Stimulated activated CD8-positive, alpha-beta memory T cell treated with anti-CD3 and anti-CD28 coated beads, Interleukin-7, amount 100 ng/mL, for 48 hours (primary cell): ENCODE results near the gene TEX54.
A peak's percentile ranks its signal among the peaks of the same experiment; 100 is the strongest.
"Not testable (repeated sequence)": the region's sequence is repeated elsewhere in the genome, so short reads cannot be mapped to it uniquely, and the experiment has no call there.

Source experiments
- DNase-seq, 2 donors: peaks; one replicate each; pipeline ENCODE4 v3.0.0-alpha.2; 2020; ENCODE audit warnings: low read depth in 1 of 2; ENCODE audit errors: extremely low read depth in 1 of 2

TEX54 gene

GRCh38 chr11:62855571-62856332, 23.1 kb upstream of the TEX54 start:
- DNase-seq, result peak; percentile 98

- no peak for DNase-seq
These were observed 22.4 kb upstream of the TEX54 start for GRCh38 chr11:62854825-62855570.

DNA sequence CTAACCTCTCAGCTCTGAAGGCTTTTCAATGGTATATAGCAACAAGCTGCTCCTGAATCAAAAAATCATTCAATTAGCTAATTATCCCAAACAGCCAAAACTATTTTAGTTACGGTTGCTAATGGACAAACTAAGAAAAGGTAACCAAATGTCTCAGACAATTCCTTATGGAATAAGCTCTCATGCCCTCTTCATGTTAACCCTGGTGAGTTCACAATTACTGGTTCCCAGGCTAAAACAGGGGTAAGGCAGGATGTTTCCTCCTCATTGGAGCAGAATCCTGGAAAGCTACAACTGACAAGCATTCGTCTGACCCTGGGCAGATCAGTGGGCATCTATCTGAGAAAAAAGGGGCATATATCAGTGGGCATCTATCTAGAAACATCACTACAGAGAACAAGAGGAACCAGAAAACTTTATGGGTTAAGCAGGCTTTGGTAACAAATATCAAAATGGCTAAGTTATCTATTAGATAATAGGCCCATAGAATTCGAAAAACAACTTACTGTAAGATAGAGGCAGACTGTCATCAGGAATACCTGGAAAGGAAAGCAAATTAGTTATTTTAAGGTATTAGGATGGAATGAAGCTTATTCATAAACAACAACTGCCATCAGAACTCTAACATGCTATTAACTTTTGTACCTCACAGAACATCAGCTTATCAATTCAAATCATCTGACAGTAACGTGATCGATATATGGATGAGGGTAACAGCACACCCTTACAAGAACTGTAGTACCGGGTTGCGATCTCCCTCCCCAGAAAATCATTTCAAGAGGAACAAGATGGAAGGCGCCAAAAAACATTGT, 21.6 kb upstream of the TEX54 start:
- DNase-seq, result no peak

DNA sequence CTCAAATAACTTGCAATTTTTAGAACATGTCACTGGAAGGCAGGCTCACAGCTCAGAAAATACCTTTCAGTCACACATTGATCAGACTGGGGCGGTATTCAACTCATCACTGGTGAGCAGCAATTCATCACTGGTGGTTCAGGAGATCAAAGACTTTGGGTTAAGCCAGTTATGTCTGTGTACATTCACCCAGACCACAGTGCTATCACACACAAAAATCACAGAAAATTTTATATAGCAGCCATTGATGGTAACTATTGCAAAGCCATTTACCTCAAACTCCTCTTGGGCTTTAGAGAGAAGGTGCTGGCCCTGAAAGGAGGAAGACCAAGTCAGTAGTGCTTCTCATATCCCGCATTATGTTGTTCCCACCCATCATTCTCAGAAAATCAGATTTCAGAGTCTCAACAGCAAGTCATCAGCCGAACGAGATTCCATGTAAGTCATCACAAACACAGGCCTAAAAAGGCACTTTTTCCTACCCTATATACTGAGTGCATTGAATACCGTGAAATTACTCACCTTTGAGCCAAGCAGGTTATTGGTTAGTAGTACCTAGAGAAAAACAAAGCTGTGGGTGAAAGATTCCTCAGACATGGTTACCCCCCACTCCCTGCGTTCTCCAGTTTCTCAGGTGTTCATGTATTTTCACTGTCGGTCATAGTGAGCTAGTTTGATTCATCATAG, 20.8 kb upstream of the TEX54 start:
- no peak for DNase-seq

GRCh38 chr11:62852523-62853188, 20.0 kb upstream of the TEX54 start:
- DNase-seq, result no peak

- no peak for DNase-seq
These were observed 19.3 kb upstream of the TEX54 start for GRCh38 chr11:62851807-62852522.

- DNase-seq, result peak in 1 of 2 donors; percentile 24
These were observed 18.5 kb upstream of the TEX54 start for GRCh38 chr11:62850911-62851806.

DNA sequence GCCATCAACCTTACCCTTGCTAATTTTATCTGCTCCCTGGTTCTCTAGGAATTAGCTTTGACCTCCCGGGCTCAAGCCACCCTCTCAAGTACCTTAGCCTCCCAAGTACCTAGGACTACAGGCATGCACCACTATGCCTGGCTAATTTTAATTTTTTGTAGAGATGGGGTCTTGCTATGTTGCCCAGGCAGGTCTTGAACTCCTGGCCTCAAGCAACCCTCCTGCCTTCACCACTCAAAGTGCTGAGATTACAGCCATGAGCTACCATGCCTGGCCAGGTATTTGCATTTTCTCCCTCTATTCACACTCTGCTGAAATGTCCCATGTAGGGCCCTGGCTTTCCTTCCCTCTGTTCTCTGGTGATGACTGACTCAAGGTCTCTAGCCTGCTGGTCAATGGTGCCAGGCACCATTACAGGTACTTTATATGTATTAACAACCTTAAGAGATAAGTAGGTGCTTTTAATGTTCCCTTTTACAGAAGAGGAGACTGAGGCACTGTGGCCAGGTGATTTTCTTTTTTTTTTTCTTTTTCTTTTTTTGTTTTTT, 15.2 kb upstream of the TEX54 start:
- no peak for DNase-seq

DNA sequence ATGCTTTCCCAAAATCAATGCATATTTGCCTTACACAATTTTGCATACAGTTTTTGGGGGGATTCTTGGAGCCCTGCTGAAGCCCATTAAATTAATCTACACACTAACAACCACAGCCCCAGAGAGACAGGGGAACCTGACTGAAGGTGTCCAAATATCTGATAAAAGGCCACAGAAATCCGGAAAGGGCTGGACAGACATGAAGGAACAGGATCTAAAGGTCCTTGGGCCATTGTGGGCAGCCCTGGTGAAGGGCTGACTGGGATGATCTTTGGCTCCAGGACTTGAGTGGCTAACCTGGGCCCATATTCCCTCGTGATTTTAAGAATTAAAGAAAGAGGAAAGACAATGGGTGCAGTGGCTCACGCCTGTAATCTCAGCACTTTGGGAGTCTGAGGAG, 13.5 kb upstream of the TEX54 start:
- no peak for DNase-seq

GRCh38 chr11:62844154-62844553, 11.5 kb upstream of the TEX54 start:
- no peak for DNase-seq

DNA sequence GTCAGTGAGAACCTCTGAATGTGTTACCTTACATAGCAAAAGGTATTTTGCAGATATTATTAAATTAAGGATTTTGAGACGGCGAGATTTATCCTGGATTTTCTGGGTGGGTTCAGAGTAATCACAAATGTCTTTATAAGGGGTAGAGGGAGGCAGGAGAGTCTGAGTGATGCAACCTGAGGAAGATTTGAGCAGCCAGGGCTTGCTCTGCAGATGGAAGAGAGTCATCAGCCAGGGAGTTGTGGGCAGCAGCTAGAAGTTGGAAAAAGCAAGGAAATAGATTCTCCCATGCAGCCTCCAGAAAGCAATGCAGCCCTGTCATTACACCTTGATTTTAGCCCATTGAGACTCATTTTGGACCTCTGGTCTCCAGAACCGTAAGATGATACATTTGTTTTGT, 10.8 kb upstream of the TEX54 start:
- no peak for DNase-seq

GRCh38 chr11:62842891-62843290, 10.2 kb upstream of the TEX54 start:
- DNase-seq, result not testable (repeated sequence)

DNA sequence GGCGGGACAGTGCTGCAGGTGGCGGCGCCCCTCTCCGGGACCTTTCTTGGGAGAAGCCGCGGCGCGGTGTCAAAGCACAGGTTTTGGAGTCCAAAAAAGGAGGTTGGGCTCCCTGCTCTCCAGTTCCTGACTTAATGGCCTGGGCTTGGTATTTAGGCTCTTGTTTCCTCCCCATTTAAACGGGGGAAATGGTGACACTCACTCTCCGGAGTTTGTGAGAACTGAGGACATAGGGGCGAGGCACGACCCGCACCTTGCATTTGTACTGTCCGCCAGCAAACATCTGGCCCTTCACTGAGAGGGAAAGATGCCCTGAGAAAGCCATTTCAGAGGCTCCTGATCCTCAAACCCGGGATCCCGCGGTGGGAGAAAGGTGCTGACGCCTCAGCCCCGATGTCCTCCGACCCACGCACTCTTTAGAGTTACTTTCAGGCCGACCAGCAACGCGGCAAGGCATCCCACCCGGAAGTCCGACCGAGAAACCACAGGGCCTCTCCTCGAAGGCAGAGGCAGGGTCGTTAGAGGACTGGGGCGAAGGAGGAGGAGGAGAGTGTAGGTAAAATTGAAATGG, 9.6 kb upstream of the TEX54 start:
- peak in 1 of 2 donors; percentile 46 for DNase-seq

DNA sequence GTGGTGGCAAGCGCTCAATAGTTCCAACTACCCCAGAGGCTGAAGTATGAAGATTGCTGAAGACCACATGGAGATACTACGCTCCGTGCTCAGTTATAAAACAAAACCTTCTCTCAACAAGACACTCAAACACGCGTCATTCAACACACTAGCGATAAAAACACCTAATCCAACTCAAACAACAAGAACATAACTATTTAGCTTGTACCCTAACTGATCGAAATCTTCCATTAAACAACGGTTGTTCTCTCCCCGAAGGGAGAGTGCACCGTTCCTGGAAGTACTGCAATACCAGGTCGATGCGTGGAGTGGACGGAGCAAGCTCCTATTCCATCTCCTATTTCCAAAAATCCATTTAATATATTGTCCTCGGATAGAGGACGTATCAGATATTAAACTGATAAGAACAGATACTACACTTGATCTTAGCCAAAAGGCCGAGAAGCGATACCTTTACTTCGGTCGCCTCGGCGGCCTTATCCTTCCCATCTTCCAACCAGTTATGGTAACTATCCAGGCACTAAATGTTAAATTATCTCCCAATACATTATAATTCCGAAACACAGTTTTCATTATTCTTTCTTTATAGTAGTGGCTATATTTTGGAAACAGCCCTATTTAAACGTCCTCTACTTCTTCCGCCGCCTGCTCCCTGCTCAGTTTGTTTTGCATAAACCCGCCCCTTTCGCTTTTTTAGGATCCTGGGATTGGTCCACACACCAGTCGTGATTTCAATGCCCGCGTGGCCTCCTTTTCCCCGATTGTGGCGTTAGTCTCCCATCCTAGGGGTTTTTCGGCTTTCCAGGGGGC, 8.9 kb upstream of the TEX54 start:
- peak; percentile 54 to 79 for DNase-seq

GRCh38 chr11:62840721-62841360, 8.2 kb upstream of the TEX54 start:
- DNase-seq, result peak; percentile 69 to 78

GRCh38 chr11:62839050-62839945, 6.7 kb upstream of the TEX54 start, which contains the start of gene WDR74:
WDR74 (minus strand) TSS chr11:62839590; CDS start chr11:62839570, 20 bp downstream.
- DNase-seq, result peak; percentile 81 to 86
